Activated effector memory CD4-positive, alpha-beta T cell treated with Interleukin-2 at 50 U/mL for 16 hours (primary cell): ENCODE data around the gene CAMTA1.

ENCODE experiments used
- DNase-seq: peaks from one replicate; pipeline ENCODE4 v3.0.0-alpha.2; 2020

CAMTA1 gene

GRCh38 chr1:7013833-7014639 lies 228.8 kb downstream of the CAMTA1 start:
- DNase-seq = no peak

DNA sequence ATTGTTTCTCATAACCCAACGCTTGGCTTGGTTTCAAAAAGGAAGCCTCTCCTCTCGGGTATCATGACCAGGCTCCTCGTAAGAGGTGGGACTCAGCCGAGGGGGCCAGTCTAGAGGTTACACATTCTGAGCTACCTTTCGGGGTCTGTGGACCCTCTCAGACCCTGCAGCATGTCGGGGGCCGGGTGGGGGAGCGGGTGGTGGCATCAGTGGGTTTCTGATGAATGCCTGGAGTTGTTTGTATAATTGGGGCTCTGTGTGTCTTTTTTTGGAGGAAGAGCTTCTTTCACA lies 229.3 kb downstream of the CAMTA1 start:
- no peak for DNase-seq

- no peak for DNase-seq
These were observed 229.8 kb downstream of the CAMTA1 start for GRCh38 chr1:7015022-7015421.

DNA sequence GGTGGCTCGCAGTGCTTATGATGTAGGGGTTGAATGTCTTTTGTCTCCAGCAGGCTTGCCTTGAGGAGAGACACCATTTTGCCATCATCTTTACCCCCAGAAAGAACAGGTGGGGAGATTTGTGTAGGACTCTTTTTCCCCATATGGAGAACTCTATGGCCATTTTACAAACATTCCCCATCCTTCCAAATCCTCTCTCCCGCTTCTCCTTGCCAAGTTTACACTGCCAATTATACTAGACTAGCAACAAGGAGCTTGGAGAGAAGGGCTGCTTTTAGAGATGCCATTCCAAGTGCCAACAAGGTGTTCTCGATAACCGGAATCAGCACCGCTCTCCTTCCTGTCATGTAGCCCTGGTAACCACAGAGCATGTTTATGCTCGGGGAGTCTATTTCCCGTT lies 233.1 kb downstream of the CAMTA1 start:
- no peak for DNase-seq

DNA sequence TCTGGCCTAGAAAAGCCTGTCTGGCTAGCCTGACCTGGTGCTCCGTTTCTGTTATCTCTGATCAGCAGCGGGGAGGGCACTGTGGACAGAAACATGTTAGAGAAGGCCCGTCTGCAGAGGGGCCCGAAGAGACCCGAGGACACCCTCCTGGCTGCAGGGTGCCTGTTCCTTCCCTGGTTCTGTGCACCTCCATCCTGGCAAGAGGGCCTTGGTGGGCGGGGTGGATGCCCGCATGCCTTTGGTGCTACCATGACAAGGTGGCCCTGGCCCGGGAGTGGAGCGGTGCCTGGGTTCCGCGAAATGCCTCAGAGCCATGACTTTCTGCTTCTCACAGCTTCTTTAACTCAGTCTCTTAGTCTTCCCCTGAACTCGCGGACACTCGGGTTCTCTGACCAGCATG lies 233.6 kb downstream of the CAMTA1 start:
- DNase-seq = no peak

GRCh38 chr1:7019510-7019909 lies 234.3 kb downstream of the CAMTA1 start:
- DNase-seq = no peak

GRCh38 chr1:7022058-7022457 lies 236.8 kb downstream of the CAMTA1 start:
- DNase-seq = no peak

GRCh38 chr1:7025013-7025412 lies 239.8 kb downstream of the CAMTA1 start:
- no peak for DNase-seq

DNA sequence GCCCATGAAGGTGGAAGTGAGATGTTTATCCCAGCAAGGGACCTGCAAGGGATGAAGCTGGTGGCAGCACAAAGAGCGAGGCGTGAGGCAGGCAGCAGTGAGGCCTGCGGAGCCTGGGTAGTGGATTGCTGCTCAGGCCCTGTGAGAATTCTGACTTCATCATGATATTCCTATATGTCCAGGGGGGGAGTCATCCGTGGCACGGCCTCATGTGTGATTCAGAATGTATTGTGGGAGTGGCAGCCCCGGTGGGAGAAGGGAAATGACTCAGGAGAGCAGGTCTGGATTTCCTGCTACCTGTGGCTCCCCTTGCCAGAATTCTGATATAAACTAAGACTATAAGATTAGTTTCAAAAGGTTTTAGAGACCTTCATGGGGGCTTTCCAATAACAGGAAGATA lies 240.9 kb downstream of the CAMTA1 start:
- DNase-seq = no peak

DNA sequence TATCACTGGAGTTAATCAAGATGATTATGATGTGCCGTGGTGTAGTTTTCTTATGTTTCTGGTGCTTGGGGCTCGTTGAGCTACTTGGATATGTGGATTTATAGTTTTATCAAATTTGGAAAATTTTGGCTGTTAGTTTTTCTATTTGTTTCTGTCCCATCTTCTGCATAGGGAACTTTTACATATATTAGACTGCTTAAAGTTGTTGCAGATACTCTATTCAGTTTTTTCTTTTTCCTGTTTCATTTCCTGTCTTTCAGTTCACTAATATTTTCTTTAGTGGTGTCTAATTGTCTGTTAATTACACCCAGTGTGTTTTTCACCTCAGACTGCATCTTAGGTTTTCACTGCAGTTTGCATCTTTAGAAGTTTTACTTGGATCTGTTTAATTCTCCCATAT lies 247.7 kb downstream of the CAMTA1 start:
- no peak for DNase-seq

GRCh38 chr1:7036386-7036785 lies 251.1 kb downstream of the CAMTA1 start:
- no peak for DNase-seq

DNA sequence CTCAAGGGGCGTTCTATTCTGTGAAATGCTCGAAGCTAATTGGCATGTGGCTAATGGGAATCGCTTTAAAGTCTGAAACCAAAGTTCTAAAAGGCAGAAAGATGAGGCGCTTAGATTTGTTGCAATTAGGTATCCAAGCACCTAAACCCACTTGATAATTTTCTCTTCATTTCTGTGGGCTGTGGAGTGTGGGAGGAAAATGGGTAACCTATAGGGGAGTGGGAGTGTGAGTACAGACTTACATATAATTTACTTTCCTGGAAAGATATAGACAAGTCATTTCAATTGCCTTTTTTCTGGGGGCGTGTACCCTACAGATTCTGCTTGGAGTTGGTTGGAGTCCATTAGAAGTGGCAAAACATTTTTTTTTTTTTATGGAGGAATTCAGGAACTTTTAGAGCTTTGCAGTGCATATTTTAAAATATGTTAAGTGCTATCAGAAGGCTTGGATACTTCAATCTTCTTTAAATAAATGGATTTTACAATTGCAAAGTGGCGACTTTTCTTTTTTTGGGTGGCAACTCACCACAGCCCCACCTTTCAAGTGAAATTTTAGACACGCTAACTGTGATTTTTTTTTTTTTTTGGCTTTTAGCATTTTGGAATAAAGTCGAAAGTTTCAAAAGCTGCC lies 254.5 kb downstream of the CAMTA1 start:
- no peak for DNase-seq

DNA sequence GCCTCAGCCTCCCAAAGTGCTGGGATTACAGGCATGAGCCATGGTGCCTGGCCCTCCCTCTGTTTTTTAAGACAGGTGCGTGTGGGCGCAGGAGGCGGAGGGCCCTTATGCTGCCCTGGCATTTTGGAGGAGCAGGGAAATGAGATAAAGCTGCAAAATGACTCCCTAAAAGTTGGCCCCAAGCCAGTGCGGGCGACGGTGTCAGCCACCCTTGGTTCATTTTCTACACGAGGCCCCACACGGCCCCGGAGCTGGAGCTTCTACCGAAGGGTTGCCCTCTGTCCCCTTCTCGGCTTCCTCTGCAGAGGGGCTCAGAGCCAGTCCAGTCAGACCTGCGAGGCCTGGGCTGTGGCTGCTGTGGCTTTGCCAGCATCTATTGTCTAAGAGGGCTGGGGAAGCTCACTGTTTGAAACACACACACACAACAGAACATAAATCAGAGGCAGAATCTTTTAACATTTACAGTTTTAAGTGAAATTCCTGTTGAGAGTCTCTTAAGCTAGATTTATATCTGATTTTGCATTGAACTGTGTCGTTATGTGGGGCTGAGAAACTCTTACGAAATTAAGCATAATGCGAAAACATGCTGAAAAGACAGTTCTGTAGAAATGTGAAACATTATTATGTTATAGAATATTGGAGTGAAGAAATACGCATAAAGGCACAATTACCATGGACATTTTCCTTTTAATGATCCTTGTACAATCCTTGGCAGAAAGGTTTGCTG lies 255.9 kb downstream of the CAMTA1 start:
- no peak for DNase-seq

GRCh38 chr1:7042322-7043190 lies 257.3 kb downstream of the CAMTA1 start:
- no peak for DNase-seq

GRCh38 chr1:7043191-7043549 lies 257.9 kb downstream of the CAMTA1 start:
- DNase-seq = no peak

DNA sequence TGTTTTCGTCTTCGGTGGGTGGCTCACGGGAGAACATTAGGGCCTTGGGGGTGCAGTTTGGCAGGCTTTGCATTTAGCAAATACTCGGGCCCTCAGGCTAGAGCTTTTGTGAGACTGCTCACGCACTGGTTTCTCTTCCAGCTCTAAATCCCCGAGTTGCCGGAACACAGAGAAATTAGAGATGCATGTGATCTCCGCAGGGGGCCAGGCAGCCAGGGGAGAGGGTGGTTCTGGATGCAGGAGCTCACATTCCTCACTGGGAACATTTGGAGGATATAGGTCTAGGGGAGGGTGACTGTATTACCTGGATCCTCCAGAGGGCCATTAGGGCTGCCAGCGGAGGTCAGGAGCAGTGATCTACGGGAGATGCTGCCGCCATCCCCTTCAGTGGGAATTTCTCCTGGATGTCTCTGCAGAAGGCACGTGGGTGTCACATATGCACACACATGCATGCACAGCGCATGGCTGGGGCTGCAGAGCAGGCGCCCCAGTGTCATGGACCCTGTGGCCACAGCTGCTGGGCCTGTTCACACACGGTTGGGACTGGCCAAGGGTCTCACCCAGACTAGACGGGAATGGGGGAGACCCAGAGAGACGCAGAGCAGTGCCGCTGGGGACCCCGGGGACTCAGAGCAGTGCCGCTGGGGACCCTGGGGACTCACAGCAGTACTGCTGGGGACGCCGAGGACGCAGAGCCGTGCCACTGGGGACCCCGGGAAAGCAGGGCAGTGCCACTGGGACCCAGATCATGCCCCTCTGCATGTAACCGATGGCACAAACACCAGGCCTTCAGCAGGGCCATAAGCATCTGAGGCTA lies 258.7 kb downstream of the CAMTA1 start:
- no peak for DNase-seq

- DNase-seq = no peak
These were observed 260.6 kb downstream of the CAMTA1 start for GRCh38 chr1:7045897-7046296.

- no peak for DNase-seq
These were observed 261.1 kb downstream of the CAMTA1 start for GRCh38 chr1:7046314-7046713.

- no peak for DNase-seq
These were observed 261.6 kb downstream of the CAMTA1 start for GRCh38 chr1:7046891-7047290.

GRCh38 chr1:7047866-7048265 lies 262.6 kb downstream of the CAMTA1 start:
- DNase-seq = no peak

DNA sequence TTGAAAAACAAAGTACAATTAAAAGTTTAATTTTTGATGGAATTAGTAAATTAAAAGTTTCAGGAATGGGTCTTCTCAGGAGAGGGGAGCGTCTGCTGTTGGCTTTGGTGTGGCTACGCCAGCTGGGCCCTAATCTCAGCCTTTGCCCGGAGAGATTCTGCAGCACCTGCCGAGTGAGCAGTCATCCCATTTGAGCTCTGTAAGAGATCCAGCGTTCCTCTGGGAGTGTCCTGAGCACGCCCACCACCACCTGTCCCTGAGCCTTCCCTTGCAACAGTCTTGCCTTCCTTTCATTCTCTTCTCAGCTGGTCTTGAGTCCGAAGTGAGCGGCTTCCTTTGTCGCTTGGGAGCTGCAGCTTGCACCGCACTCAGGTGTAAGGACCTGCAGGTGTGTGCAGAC lies 263.1 kb downstream of the CAMTA1 start:
- no peak for DNase-seq

DNA sequence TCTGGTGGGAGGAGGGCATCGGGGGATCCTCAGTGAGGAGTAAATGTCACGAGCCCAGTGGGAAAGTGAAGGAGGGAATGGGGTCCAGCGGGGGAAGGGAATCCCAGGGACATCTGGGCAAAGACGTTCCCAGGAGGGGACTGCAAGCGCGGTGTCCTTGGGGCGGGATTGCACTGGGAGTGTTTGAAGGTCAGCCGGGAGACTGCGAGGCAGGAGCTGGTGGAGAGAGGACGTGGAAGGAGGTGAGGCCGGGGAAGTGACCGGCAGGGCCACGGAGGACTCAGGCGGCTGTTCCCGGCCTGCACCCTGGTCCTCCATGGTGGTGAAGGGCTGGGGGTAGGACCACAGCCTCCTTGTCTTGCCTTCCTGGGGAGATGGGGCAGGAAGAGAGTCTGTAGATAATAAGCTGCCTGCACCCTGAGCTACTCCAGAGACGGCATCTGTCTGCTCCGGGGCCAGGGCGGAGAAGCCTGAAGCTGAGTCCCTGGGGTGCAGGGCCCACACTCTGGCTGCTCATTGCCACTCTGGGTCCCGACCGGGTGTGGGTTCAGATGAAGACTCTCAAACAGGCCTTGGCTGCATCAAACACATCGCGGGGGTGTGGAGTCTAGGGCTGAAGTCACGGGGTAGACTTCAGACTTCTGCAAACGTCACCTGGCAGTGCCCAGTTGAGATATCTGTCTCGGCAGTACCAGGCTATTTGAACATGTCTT lies 264.8 kb downstream of the CAMTA1 start:
- no peak for DNase-seq
